ENCODE measurements around the gene JMJD8.

JMJD8 gene

GRCh38 chr16:676565-676902 lies 7.6 kb downstream of the JMJD8 start:
- TF ChIP-seq, protein P1, sequence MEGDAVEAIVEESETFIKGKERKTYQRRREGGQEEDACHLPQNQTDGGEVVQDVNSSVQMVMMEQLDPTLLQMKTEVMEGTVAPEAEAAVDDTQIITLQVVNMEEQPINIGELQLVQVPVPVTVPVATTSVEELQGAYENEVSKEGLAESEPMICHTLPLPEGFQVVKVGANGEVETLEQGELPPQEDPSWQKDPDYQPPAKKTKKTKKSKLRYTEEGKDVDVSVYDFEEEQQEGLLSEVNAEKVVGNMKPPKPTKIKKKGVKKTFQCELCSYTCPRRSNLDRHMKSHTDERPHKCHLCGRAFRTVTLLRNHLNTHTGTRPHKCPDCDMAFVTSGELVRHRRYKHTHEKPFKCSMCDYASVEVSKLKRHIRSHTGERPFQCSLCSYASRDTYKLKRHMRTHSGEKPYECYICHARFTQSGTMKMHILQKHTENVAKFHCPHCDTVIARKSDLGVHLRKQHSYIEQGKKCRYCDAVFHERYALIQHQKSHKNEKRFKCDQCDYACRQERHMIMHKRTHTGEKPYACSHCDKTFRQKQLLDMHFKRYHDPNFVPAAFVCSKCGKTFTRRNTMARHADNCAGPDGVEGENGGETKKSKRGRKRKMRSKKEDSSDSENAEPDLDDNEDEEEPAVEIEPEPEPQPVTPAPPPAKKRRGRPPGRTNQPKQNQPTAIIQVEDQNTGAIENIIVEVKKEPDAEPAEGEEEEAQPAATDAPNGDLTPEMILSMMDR (IDR thresholded peaks at IDR 0.05; ENCODE audit: low read depth, low read length, missing control alignments), result no peak
- no peak overlapping the region for H3K4me3 ChIP-seq (ENCODE audit: low read depth, low read length)
- no peak for DNase-seq (ENCODE audit: low read depth)

DNA sequence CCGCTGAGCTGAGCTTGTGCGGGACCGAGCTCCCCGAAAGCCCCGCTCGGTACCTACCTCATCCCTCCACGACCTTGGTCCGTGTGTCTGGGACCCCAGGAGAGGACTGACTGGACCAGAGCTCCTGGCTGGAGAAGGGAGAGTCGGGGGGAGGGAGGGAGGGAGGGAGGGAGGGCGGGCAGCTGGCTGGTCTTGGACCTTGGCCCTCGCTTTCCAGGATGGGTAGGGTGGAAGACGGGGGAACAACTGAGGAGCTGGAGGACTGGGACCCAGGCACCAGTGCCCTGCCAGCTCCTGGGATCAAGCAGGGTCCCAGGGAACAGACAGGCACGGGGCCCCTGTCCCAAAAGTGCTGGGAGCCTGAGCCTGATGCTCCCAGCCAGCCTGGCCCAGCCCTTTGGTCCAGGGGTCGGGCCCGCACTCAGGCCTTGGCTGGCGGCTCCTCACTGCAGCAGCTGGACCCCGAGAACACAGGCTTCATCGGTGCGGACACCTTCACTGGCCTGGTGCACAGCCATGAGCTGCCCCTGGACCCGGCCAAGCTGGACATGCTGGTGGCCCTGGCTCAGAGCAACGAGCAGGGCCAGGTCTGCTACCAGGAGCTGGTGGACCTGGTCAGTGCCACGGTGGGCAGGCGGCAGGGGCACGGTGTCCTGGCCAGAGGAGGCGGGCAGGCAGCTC lies 8.1 kb downstream of the JMJD8 start:
- no peak for DNase-seq (ENCODE audit: low read depth)
- H3K4me3 ChIP-seq (ENCODE audit: low read depth, low read length), result no peak overlapping the region
- TF ChIP-seq, protein P1 (IDR thresholded peaks at IDR 0.05; ENCODE audit: low read depth, low read length, missing control alignments), result no peak

GRCh38 chr16:674968-675883 lies 8.9 kb downstream of the JMJD8 start, which contains the start of gene RHBDL1:
Gene RHBDL1 (plus strand): TSS chr16:675671. CDS start chr16:675791, 120 bp downstream.
- DNase-seq (ENCODE audit: low read depth), result no peak
- TF ChIP-seq, protein P1 (IDR thresholded peaks at IDR 0.05; ENCODE audit: low read depth, low read length, missing control alignments), result no peak
- H3K4me3 ChIP-seq (ENCODE audit: low read depth, low read length), result no peak within 1 kb of the TSS

GRCh38 chr16:674214-674881 lies 9.8 kb downstream of the JMJD8 start:
- H3K4me3 ChIP-seq (ENCODE audit: low read depth, low read length), result no peak overlapping the region
- DNase-seq (ENCODE audit: low read depth), result no peak
- TF ChIP-seq, protein P1 (IDR thresholded peaks at IDR 0.05; ENCODE audit: low read depth, low read length, missing control alignments), result no peak

DNA sequence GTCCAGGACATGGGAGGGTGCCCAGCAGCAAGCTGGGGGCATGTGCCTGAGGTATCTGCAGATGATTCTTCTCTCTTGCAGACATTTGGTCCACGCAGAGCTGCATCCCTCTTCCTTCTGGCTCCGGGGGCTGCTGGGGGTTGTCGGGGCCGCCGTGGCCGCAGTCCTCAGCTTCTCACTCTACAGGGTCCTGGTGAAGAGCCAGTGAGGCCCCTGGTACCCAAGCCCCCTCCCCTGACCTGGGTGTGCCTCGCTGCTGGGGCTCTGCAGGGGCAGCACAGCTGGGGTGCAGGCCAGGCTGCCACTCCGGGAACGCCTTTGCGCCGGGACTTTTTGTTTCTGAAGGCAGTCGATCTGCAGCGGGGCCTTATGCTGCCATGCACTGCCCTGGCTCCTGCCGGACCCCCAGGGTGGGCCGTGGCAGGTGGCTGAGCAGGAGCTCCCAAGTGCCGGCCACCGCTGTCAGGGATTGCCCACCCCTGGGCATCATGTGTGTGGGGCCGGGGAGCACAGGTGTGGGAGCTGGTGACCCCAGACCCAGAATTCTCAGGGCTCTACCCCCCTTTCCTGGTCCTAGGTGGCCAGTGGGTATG lies 10.6 kb downstream of the JMJD8 start:
- TF ChIP-seq, protein P1 (IDR thresholded peaks at IDR 0.05; ENCODE audit: low read depth, low read length, missing control alignments), result no peak
- DNase-seq (ENCODE audit: low read depth), result no peak
- H3K4me3 ChIP-seq (ENCODE audit: low read depth, low read length), result no peak overlapping the region

DNA sequence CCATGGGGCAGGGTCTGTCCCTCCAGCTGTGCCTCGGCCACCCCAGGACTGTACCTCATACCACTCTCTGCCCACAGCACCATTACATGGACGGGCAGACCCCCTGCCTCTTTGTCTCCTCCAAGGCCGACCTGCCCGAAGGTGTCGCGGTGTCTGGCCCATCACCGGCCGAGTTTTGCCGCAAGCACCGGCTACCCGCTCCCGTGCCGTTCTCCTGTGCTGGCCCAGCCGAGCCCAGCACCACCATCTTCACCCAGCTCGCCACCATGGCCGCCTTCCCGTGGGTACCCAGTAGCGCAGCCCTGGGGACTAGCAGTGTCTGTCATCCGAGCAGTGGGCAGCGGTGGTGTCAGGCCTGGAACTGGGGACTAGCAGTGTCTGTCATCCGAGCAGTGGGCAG lies 11.3 kb downstream of the JMJD8 start:
- no peak for DNase-seq (ENCODE audit: low read depth)
- TF ChIP-seq, protein P1 (IDR thresholded peaks at IDR 0.05; ENCODE audit: low read depth, low read length, missing control alignments), result no peak
- H3K4me3 ChIP-seq (ENCODE audit: low read depth, low read length), result no peak overlapping the region
